ENCODE measurements around the gene HSPB7. TPM values are rescaled to one million over a fixed set of nuclear protein-coding genes. Genes with fewer than 3 reads are reported as not detected.
"Not testable (repeated sequence)": the region's sequence is repeated elsewhere in the genome, so short reads cannot be mapped to it uniquely, and the experiment has no call there.

HSPB7 gene
- total RNA-seq, 1 donor from 2014 or later = 0.35 TPM

DNA sequence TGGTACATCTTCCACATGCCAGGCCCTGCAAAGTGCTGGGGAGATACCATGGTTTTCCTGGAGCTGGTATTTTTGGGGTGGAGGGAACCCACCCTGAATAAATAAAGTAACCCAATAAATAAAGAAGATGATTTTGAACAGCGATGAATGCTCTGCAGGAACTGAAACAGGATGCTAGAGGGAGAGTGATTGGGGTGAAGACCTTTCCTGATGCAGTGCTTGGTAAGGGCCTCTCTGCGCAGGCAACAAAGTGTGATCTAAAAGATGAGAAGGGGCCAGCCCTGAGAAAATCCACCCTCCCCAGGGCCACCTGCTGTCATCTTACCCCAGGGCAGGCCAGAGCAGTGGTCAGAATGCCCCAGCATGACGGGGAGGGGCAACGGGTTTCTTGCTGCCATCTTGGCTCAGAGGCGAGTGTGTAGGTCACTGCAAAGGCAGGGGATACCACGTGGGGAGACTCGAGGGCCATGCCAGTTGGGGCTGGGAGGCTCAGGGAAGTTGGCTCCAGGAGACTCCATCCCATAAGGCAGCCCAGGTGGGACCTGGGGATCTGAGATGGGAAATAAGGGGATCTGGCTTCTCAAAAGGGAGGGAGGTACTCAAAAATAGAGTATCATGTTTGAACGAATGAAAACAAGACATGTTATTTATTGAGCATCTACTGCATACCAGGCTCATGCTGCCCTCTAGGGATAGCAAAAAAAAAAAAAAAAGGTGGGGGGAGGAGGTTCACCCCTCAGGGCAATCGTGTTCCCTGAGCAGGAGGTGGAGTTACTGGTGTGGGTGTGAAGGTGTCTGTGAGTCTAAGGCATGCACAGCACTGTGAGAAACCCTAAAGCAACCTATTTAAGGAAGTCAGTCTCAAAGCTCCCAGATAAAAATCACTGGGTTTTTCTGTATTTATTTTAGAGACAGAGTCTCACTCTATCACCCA, 11.0 kb downstream of the HSPB7 start:
- peak; percentile 75 for DNase-seq (ENCODE audit: low read depth)

DNA sequence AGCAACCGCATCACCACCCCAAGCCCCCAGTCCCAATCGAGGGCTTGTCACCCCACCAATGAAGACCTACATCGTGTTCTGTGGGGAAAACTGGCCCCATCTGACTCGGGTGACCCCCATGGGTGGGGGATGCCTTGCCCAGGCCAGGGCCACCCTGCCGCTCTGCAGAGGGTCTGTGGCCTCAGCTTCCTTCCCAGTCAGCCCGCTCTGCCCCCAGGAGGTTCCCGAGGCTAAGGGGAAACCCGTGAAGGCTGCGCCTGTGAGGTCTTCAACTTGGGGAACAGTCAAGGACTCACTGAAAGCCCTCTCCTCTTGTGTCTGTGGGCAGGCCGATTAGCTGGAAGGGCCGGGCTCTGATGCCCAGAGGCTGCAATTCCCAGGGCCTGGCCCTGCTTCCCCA, 11.8 kb downstream of the HSPB7 start:
- DNase-seq (ENCODE audit: low read depth) = no peak

DNA sequence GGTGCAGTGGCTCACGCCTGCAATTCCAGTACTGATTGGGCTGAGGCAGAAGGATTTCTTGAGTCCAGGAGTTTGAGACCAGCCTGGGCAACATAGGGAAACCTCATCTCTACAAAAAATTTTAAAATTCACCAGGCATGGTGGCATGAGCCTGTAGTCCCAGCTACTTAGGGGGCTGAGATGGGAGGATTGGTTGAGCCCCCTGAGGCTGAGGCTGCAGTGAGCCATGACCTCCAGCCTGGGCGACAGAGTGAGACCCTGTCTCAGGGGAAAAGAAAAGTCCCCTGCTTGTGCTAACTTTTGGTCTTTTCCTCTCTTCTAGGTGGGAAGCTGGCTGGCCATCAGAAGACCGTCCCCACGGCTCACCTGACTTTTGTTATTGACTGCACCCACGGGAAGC, 12.2 kb downstream of the HSPB7 start:
- no peak for DNase-seq (ENCODE audit: low read depth)

- DNase-seq (ENCODE audit: low read depth) = not testable (repeated sequence)
Measured at GRCh38 chr1:16001274-16001673, 16.6 kb downstream of the HSPB7 start.

DNA sequence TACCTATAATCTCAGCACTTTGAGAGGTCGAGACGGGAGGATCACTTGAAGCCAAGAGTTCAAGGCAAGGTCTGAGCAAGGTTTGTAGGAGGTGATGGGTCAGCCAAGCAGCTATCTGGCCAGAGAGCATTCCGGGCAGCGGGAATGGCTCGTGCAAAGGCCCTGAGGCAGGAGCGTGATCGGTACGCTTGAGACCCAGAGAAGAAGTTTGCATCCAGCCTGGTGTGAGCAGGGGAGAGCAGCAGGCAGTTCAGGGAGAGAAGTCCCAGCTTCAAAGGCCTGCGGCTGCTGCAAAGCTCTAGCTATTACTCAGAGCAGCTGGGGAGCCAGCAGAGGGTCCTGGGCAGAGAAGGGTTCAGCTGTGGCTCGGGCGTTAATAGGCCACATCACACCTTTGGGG, 18.9 kb downstream of the HSPB7 start:
- no peak for DNase-seq (ENCODE audit: low read depth)

- DNase-seq (ENCODE audit: low read depth) = no peak
Measured at GRCh38 chr1:15997637-15998280, 20.1 kb downstream of the HSPB7 start.

DNA sequence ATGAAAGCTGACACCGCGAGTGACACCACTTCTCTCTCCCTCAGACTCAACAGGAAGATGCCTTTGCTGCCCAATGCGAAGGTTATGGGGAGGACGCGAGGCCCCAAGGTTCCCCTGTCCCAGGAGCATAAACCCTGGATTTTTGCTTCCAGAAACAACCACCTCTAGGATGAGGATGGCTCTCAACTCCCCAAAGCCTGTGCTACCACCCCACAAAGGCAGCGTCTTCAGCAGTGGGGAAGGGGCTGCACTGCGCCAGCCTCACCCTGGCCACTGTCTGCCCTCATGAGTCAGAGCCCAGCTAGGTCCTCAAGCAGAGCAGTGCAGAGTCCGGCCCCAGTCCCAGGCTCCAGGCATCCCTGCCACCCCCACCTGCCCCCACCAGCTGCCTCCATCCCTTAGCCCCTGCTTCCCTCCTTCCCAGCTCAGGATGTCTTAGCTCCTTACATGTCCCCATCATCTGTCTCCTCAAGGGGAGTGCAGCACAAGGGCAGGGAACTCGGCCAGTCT, 20.7 kb downstream of the HSPB7 start:
- DNase-seq (ENCODE audit: low read depth) = no peak

GRCh38 chr1:15994590-15995351, 23.1 kb downstream of the HSPB7 start:
- peak; percentile 29 for DNase-seq (ENCODE audit: low read depth)

DNA sequence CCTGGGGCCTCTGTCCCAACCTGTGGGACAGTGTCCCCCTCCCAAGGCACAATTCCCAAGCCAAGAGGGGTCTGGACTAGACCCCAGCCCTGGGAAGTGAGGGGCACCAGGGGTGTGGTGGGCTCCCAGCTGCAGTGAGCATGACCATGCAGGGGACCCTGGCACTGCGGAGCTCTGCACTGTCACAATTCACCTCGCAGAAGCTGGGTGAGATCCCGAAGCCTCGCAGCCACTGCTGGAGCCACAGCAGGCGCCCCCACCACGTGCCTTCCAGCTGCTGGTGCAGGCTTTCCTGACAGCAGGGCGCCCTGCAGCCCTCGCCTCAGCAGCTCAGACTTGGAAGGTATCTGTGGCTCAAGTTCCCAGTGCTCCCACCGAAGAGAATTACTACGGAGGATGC, 23.8 kb downstream of the HSPB7 start:
- no peak for DNase-seq (ENCODE audit: low read depth)

DNA sequence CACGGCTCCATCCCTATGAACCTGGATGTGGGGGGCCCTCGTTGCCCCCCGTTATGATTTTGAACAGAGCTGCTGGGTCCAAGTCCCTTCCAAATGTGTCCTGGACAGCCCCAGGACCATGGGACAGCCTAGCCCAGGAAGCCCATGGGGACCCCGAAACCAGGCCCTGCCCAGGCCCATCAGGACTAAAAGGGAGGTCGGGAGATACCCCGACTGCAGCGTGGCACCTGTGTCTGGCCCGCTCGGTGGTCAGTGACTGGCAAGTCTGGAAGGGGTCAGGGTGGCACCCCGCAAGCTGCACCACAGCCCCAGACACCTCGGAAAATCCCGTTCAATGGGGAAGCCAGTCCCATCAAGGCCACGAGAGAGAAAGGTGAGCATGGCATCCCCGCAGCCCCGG, 24.2 kb downstream of the HSPB7 start:
- DNase-seq (ENCODE audit: low read depth) = no peak

DNA sequence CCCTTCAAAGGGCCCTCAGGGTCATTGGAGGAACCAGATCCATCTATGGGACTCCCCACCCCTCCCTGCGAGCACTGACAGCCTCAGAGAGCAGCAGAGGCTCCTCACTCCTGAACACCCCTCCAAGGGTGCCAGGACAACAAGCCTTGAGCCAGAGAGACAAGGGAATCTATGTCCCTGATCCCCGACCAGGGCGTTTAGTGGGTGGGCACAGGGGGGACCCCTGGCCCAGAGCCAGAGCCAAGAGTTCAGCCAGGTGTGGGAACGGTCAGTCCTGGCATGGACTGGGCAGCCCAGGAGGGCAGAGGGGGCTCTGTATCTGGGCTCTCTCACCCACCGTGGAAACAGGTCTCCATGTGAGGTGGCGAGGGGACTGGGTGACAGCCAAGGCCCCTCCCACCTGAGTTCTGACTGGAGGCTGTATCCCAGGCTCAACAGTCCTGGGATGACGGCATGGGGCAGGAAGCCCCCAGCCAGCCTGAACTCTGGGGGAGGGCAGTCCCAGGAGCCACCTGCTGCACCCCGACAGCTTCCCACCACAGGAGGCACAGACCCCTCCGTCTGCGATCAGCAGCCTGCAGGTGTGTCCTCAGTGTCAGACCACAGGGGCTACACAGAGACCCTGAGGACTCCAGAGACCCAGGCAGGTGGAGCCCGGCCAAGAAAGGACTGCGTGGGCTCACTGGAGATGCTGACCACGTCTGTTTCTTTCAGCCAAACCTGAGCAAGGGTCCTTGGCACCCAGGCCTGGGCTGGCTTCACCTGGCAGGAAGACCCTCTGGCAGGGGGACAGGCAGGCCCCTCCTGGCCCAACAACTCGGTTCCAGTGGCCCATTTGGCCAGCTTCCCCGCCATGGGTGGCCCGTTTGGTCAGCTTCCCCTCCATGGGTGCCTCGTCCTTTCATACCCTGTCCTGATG, 25.0 kb downstream of the HSPB7 start:
- no peak for DNase-seq (ENCODE audit: low read depth)

GRCh38 chr1:15992187-15992553, 25.7 kb downstream of the HSPB7 start:
- DNase-seq (ENCODE audit: low read depth) = no peak

DNA sequence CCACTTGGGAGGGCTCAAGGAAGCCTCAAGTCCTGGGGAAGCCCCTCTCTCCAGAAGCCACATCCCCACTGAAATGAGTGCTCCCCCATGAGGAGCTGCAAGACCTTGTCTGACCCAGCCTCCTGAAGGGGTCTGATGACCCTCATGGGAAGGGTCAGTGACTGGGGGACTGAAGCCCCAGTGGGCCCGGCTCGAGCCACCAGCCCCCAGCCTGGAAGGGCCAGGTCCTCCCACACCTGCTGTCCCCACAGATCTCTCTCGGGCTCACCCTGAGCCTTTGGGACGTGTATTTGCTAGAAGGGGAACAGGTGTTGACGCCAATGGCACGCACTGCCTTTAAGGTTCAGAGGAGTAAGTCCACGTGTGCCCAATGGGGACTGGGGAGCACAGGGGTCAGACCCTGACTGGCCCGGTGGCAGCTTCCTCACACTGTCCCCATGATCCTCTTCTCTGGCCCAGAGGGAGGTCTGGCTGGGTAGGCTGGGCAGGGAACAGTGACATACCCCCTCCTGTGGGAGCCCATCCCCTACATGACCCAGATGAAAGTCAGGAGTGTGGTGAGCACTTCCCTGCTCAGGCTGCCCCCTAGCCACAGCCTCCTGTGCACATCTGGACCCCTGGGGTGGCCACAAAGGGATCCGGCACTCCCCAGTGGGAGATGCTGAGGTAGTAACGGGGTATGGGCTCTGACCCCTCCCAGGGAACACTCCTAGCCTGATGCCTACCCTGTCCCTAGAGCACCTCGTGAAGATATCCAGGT, 26.2 kb downstream of the HSPB7 start:
- no peak for DNase-seq (ENCODE audit: low read depth)

DNA sequence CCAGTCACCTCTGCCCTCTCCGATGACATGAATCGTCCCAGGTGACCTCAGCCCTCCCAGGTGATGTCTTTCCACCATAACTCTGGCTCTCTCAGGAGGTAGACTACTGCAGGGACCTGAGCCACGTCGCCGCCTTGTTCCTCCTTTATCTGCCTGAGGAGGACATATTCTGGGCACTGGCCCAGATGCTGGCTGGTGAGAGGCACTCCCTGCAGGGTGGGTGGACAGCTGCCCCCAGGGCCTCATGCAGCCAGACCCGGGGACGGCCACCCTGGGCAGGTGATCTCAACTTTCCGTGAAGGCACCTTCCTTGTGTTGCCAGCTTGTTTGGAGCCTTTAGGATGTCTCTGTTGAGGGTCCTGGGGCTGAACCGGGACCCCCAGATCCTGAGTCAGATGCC, 28.1 kb downstream of the HSPB7 start:
- DNase-seq (ENCODE audit: low read depth) = no peak

- no peak for DNase-seq (ENCODE audit: low read depth)
Measured at GRCh38 chr1:15988856-15989736, 28.7 kb downstream of the HSPB7 start.

GRCh38 chr1:15985611-15986297, 32.1 kb downstream of the HSPB7 start:
- DNase-seq (ENCODE audit: low read depth) = peak; percentile 92

DNA sequence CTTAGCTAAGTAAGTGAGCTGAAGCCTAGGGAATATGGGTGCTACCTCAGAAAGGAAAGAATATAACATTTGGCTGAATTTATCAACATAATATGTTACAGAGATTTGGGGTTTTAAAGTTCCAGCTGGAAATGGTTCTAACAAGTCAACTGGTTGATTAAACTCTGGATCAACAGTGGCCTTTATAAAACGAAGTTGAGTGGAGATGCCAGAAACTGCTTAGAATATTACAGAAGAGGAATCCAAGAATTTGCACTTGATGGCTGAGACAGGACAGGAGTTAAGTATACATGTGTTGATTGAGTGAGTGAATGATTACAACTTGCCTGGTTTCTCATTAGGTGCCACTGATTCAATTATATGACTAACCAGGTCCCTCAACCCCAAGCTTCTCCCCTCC, 34.6 kb downstream of the HSPB7 start:
- no peak for DNase-seq (ENCODE audit: low read depth)

GRCh38 chr1:15981679-15982078, 36.2 kb downstream of the HSPB7 start:
- no peak for DNase-seq (ENCODE audit: low read depth)

- DNase-seq (ENCODE audit: low read depth) = not testable (repeated sequence)
Measured at GRCh38 chr1:15977947-15978346, 39.9 kb downstream of the HSPB7 start.
